GM12878 (cell line): ENCODE data around the gene SEMA4G. TPM values are rescaled to one million over a fixed set of nuclear protein-coding genes. Genes with fewer than 3 reads are reported as not detected.

ENCODE experiments used
- ATAC-seq: fragments of 200-7000 bp; cut with Tn5 transposase; 3 replicates; pipeline ENCODE4 v1.9.1; 2020; ENCODE audit warnings: mild to moderate bottlenecking, moderate library complexity
- BruUV-seq: library from RNA; stranded (reverse); fragments of 400-500 nt; replicated peaks from 2 replicates; lab custom pipeline; 2021; lab: Mats Ljungman, UMichigan
- CTCF ChIA-PET: fragments of 300-600 bp; sonication (Branson Sonifier 250); formaldehyde crosslinking; extraction: SDS; loops from one replicate; lab custom pipeline; 2021; ENCODE audit warnings: inconsistent platforms; lab: Yijun Ruan, JAX
- POLR2A ChIA-PET: fragments of 350-600 bp; formaldehyde crosslinking; extraction: SDS; loops from one replicate; lab custom pipeline; 2021; ENCODE audit warnings: inconsistent platforms; lab: Charles Lee
- RAD21 ChIA-PET: fragments of 300-600 bp; sonication (Branson Sonifier 250); formaldehyde crosslinking; loops from one replicate; lab custom pipeline; 2023; ENCODE audit warnings: antibody characterized with exemption; ENCODE audit not compliant: unreplicated experiment; lab: Charles Lee
- SMC1A ChIA-PET: fragments of 300-600 bp; sonication (Branson Sonifier 250); formaldehyde crosslinking; loops from one replicate; lab custom pipeline; 2023; ENCODE audit not compliant: unreplicated experiment, uncharacterized antibody; lab: Charles Lee
- DNase-seq: peaks from one replicate; pipeline ENCODE4 v3.0.0-alpha.2; 2011; ENCODE audit warnings: low read depth, low spot score
- FAIRE-seq: peaks from 3 replicates; lab custom pipeline; 2011; peaks lifted over from hg19 to GRCh38; lab: Jason Lieb, UNC
- H2AFZ ChIP-seq: 2 replicates; pipeline ENCODE4 v1.6.0; 2011; ENCODE audit warnings: low read depth, low read length, control low read depth; ENCODE audit not compliant: control insufficient read depth
- H3K27ac ChIP-seq: 2 replicates; pipeline ENCODE4 v1.5.1; 2011; ENCODE audit warnings: control low read depth; ENCODE audit not compliant: control insufficient read depth, insufficient read depth
- H3K27me3 ChIP-seq, 2 experiments: replicated peaks in 1 of 2; 2 replicates each; pipeline versions ENCODE4 v1.6.0 to v1.6.1; 2011; ENCODE audit warnings: low read length in 1 of 2; ENCODE audit not compliant: control insufficient read depth in 2 of 2, insufficient read depth in 2 of 2
- H3K36me3 ChIP-seq, 2 experiments: 2 replicates each; pipeline ENCODE4 v1.5.1; 2011; ENCODE audit warnings: low read length in 1 of 2; ENCODE audit not compliant: control insufficient read depth in 2 of 2, insufficient read depth in 2 of 2
- H3K4me1 ChIP-seq: 2 replicates; pipeline ENCODE4 v1.6.1; 2011; ENCODE audit warnings: mild to moderate bottlenecking, low read length, moderate library complexity, mixed read lengths; ENCODE audit not compliant: control insufficient read depth, insufficient read depth
- H3K4me2 ChIP-seq: 2 replicates; pipeline ENCODE4 v1.6.0; 2011; ENCODE audit warnings: control low read depth; ENCODE audit not compliant: control insufficient read depth, insufficient read depth
- H3K4me3 ChIP-seq: fragments of 200-600 bp; sonication (generic); 2 replicates; pipeline ENCODE4 v1.5.1; 2016
- H3K79me2 ChIP-seq: 2 replicates; pipeline ENCODE4 v1.6.0; 2011; ENCODE audit warnings: low read length; ENCODE audit not compliant: control insufficient read depth, insufficient read depth
- H3K9ac ChIP-seq: 2 replicates; pipeline ENCODE4 v1.8.0; 2011; ENCODE audit warnings: low read length, control low read depth, mixed read lengths; ENCODE audit not compliant: control insufficient read depth, insufficient read depth
- H3K9me3 ChIP-seq: replicated peaks from 3 replicates; pipeline ENCODE4 v1.5.1; 2011; ENCODE audit warnings: mild to moderate bottlenecking, low read length; ENCODE audit not compliant: control insufficient read depth, insufficient read depth
- H4K20me1 ChIP-seq: 2 replicates; pipeline ENCODE4 v1.6.0; 2011; ENCODE audit not compliant: control insufficient read depth, insufficient read depth
- ETV6 ChIP-seq, 2 experiments: fragments of 450-650 bp in 1 of 2; IDR thresholded peaks in 1 of 2; conservative IDR thresholded peaks in 1 of 2; 2 replicates each; pipeline ENCODE4 v1.6.1; 2014; ENCODE audit warnings: antibody characterized with exemption in 1 of 2, borderline replicate concordance in 1 of 2, low read depth in 1 of 2, mild to moderate bottlenecking in 1 of 2, moderate library complexity in 1 of 2
- GABPA ChIP-seq: IDR thresholded peaks from 2 replicates; pipeline ENCODE4 v1.6.1; 2014; ENCODE audit warnings: antibody characterized with exemption, low read depth, mild to moderate bottlenecking, inconsistent platforms
- IRF4 ChIP-seq: IDR thresholded peaks from 2 replicates; pipeline ENCODE4 v1.6.1; 2011; ENCODE audit warnings: low read depth, low read length
- MEF2B ChIP-seq: fragments of 450-650 bp; IDR thresholded peaks from 2 replicates; pipeline ENCODE4 v1.6.1; 2018; ENCODE audit warnings: mild to moderate bottlenecking, moderate library complexity; ENCODE audit not compliant: partially characterized antibody, poor library complexity, severe bottlenecking
- NBN ChIP-seq: fragments of 450-650 bp; IDR thresholded peaks from 2 replicates; pipeline ENCODE4 v1.6.1; 2016
- NR2C2 ChIP-seq: IDR thresholded peaks from 2 replicates; pipeline ENCODE4 v1.6.1; 2011; ENCODE audit warnings: borderline replicate concordance, low read depth; ENCODE audit not compliant: control insufficient read depth, insufficient read length
- RAD21 ChIP-seq: IDR thresholded peaks from 2 replicates; pipeline ENCODE4 v1.6.1; 2011; ENCODE audit warnings: mild to moderate bottlenecking, low read depth, low read length, moderate library complexity; ENCODE audit not compliant: insufficient read depth
- SIX5 ChIP-seq: IDR thresholded peaks from 2 replicates; pipeline ENCODE4 v1.6.1; 2011; ENCODE audit warnings: mild to moderate bottlenecking, low read depth, low read length, moderate library complexity; ENCODE audit not compliant: severe bottlenecking
- SMAD5 ChIP-seq: IDR thresholded peaks from 2 replicates; pipeline ENCODE4 v1.6.1; 2016; ENCODE audit warnings: antibody characterized with exemption, low read depth
- SMC3 ChIP-seq: IDR thresholded peaks from 2 replicates; pipeline ENCODE4 v1.6.1; 2011; ENCODE audit warnings: low read length, improper control_type of control experiment, borderline replicate concordance
- TCF12 ChIP-seq: IDR thresholded peaks from 2 replicates; pipeline ENCODE4 v1.6.1; 2011; ENCODE audit warnings: low read depth, mild to moderate bottlenecking, low read length
- WRNIP1 ChIP-seq: IDR thresholded peaks from 2 replicates; pipeline ENCODE4 v1.6.1; 2011; ENCODE audit warnings: low read depth, low read length, improper control_type of control experiment, borderline replicate concordance
- WGBS: methylation state at CpG from one replicate; pipeline ENCODE4 v1.1.6; 2016; ENCODE audit warnings: low lambda C conversion rate; ENCODE audit not compliant: insufficient replicate concordance, insufficient coverage; ENCODE audit errors: missing lambda C conversion rate; 5-methylcytosine and 5-hydroxymethylcytosine counted together
- in situ Hi-C: fragments of 300-500 bp; cut with MboI; formaldehyde crosslinking; loops from 9 replicates; pipeline ENCODE4 v1.14.3; 2018; ENCODE audit warnings: mixed read lengths
- intact Hi-C: fragments of 100-400 bp; cut with micrococcal nuclease; formaldehyde crosslinking; loops from one replicate; pipeline ENCODE4 v1.14.2; 2022; ENCODE audit not compliant: unreplicated experiment
- polyA plus RNA-seq, 11 experiments: library from polyadenylated mRNA; depleted of rRNA in 4 of 11; unstranded in 6 of 11; stranded (reverse) in 5 of 11; fragments of >200 nt; fragmentation: Nextera tagmentation in 4 of 11; fragmentation: Illumina TruSeq in 1 of 11; extraction: Ambion mirVana in 4 of 11; extraction: Trizol in 1 of 11; gene quantifications; 1 replicate in 1 of 11; 2 replicates in 10 of 11; pipeline versions ENCODE4 v1.2.1 to v1.2.3, GENCODE V29; 2011 to 2016; ENCODE audit warnings: inconsistent platforms in 2 of 11, missing spikeins in 2 of 11, low read depth in 1 of 11
- total RNA-seq, 4 experiments: library from RNA; depleted of rRNA in 3 of 4; stranded (reverse); fragments of >200 nt in 3 of 4; fragmentation: Illumina TruSeq in 1 of 4; extraction: Trizol in 1 of 4; gene quantifications; 2 replicates each; pipeline versions ENCODE4 v1.2.1 to v1.2.3, GENCODE V29; 2013 to 2021
- TF ChIP-seq, protein P1 (sequence below): IDR thresholded peaks from 2 replicates; pipeline ENCODE4 v1.6.1; 2012; ENCODE audit warnings: low read depth, low read length, improper control_type of control experiment

SEMA4G gene
- total and polyA plus RNA-seq, 10 of the 15 experiments (the other 5 are each of a cell fraction or from before 2014, with no cell fraction given), result 0.09 to 2.3 (median 0.44) TPM; not detected in 4

DNA sequence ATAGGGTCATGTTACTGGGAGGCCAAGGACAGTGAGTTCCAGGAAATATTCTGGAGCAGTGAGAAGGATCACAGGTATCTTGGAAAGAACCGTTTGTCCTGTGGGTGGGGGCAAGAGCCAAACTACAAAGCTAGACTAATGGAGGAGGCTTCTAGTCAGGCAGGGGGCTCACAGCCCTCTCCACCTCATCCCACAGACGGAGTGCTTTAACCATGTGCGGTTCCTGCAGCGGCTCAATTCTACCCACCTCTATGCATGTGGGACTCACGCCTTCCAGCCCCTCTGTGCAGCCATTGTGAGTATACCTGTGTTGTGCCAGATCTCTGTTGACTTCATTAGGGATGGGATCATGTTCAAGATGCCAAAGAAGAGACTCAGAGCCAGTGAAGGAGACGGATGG, 8.1 kb downstream of the SEMA4G start:
- Histone ChIP-seq H3K4me2 (no peak overlapping the region), H3K9me3 (no peaks in the 10 kb centered on the region), H3K4me3 (no peak overlapping the region), H3K9ac (no peak overlapping the region), H3K27ac (no peak overlapping the region), H3K79me2 (no peaks in the 10 kb centered on the region), H2AFZ (no peak overlapping the region), H4K20me1 (no peaks in the 10 kb centered on the region), H3K36me3 (peaks cover 0 to 3% of the 10 kb centered on the region in 2 experiments; a peak in 2 of 4 replicates), H3K27me3 (no peaks in the 10 kb centered on the region), H3K4me1 (no peaks in the 10 kb centered on the region)
- SMC1A ChIA-PET, result no interaction called here
- no TSS peak for BruUV-seq
- TF ChIP-seq RAD21 (no peak), SIX5 (no peak), IRF4 (no peak), NR2C2 (no peak), ETV6 (conservative IDR thresholded peaks at IDR 0.05 in 1 of 2, IDR thresholded peaks at IDR 0.05 in 1 of 2; ENCODE audit: borderline replicate concordance in 1 of 2, low read depth in 1 of 2) (no peak)
- FAIRE-seq (no peak), DNase-seq (no peak), ATAC-seq (no peak)
- intact Hi-C loops (no loop called here), in situ Hi-C loops (no loop called here)
- CTCF ChIA-PET, result no interaction called here
- POLR2A ChIA-PET, result no interaction called here
- WGBS, result 85% methylated on average over 6 of the region's 6 CpGs
- RAD21 ChIA-PET, result no interaction called here

DNA sequence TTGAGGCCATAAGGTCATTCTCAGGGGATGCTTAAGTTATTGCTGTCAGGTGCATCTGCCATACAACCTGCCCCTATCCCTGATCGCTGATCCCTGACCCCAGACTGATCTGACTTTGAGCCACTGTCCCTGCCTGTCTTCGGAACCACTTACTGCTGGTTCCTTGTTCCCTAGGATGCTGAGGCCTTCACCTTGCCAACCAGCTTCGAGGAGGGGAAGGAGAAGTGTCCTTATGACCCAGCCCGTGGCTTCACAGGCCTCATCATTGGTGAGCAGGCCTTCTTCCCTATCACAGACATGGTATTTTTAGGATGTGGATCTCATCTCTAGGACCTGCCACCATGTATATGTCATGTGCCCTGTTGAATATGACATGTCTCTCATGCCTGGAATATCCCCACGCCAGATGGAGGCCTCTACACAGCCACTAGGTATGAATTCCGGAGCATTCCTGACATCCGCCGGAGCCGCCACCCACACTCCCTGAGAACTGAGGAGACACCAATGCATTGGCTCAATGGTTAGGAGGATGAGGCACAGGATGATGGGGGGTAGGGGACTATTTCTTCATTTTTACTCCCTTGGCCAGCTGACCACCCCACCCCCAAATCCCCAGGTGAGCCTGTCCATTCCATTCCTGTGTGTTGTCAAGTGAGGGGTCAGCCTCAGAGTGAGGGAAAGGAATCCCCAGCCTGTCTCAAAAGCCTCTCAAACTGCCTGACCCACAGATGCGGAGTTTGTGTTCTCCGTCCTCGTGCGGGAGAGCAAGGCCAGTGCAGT, 9.0 kb downstream of the SEMA4G start:
- no peak for FAIRE-seq
- Histone ChIP-seq H3K36me3 (peaks cover 0 to 3% of the 10 kb centered on the region in 2 experiments; a peak in 2 of 4 replicates), H3K4me3 (no peak overlapping the region), H3K79me2 (no peaks in the 10 kb centered on the region), H3K9me3 (no peaks in the 10 kb centered on the region), H2AFZ (no peak overlapping the region), H3K27me3 (no peaks in the 10 kb centered on the region), H3K4me1 (no peaks in the 10 kb centered on the region), H3K4me2 (no peak overlapping the region), H4K20me1 (no peaks in the 10 kb centered on the region), H3K9ac (no peak overlapping the region), H3K27ac (no peak overlapping the region)
- in situ Hi-C loops, result no loop called here
- no peak for ATAC-seq
- POLR2A ChIA-PET, result no interaction called here
- 85% methylated on average over 13 of the region's 13 CpGs for WGBS
- SMC1A ChIA-PET, result no interaction called here
- intact Hi-C loops, result no loop called here
- no TSS peak for BruUV-seq
- CTCF ChIA-PET, result no interaction called here
- DNase-seq, result no peak
- RAD21 ChIA-PET, result no interaction called here
- TF ChIP-seq TCF12 (no peak), WRNIP1 (no peak), NBN (no peak), GABPA (no peak), ETV6 (conservative IDR thresholded peaks at IDR 0.05 in 1 of 2, IDR thresholded peaks at IDR 0.05 in 1 of 2; ENCODE audit: borderline replicate concordance in 1 of 2, low read depth in 1 of 2) (no peak), MEF2B (no peak), SMAD5 (no peak), SMC3 (no peak)
- TF ChIP-seq, protein P1, sequence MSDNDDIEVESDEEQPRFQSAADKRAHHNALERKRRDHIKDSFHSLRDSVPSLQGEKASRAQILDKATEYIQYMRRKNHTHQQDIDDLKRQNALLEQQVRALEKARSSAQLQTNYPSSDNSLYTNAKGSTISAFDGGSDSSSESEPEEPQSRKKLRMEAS, result no peak
